Subcutaneous adipose tissue (tissue), 4 donors: ENCODE measurements around the gene MLLT6. TPM values are rescaled to one million over a fixed set of nuclear protein-coding genes. Genes with fewer than 3 reads are reported as not detected.

ENCODE experiments used
- total RNA-seq, 4 donors: library from RNA; depleted of rRNA; stranded (reverse); fragments of >200 nt; gene quantifications; one replicate each; pipeline ENCODE4 v1.1.0, GENCODE V29; 2016
- TF ChIP-seq, protein P1 (sequence below): fragments of 450-650 bp; IDR thresholded peaks from one replicate; pipeline ENCODE4 v1.5.1; 2016; ENCODE audit warnings: low read depth, mild to moderate bottlenecking, control low read depth, antibody characterized with exemption, moderate library complexity

The MLLT6 gene
- total RNA-seq, 4 donors from 2014 or later = 25.2 to 95.1 (median 37.1) TPM

DNA sequence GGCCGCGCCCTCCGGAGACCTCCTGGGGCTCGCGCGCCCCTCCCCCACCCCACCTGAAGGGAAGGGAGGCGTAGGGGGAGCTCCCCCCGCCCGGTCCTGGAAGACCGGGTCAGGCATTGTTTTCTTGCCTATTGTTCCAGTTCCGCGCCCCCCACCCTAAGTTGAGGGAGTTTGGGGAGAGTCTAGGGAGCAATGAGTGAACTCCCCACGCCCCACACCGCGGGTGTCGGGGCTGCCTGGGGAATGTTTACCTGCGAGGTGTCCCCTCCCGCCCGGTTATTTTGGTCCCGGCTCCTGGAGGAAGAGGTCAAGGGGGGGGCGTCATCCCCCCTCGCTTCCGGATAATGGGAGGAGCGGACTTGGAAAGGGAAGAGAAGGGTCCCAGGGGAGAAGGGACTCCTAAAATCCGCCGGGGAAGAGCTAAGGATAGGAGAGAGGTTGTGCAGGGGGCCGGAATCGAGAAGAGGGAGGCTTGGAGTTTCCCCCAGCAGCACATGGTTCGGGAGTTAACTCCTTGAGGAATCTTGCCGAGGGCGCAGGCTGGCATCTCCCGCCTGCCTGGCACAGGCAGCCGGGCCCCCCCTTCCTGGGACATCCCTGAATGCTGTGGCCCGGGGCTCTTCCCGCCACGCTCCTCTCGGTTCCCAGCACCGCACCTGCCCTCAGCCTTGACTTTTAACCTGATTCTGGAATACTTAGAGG, 881 bp downstream of the MLLT6 start:
- TF ChIP-seq, protein P1, sequence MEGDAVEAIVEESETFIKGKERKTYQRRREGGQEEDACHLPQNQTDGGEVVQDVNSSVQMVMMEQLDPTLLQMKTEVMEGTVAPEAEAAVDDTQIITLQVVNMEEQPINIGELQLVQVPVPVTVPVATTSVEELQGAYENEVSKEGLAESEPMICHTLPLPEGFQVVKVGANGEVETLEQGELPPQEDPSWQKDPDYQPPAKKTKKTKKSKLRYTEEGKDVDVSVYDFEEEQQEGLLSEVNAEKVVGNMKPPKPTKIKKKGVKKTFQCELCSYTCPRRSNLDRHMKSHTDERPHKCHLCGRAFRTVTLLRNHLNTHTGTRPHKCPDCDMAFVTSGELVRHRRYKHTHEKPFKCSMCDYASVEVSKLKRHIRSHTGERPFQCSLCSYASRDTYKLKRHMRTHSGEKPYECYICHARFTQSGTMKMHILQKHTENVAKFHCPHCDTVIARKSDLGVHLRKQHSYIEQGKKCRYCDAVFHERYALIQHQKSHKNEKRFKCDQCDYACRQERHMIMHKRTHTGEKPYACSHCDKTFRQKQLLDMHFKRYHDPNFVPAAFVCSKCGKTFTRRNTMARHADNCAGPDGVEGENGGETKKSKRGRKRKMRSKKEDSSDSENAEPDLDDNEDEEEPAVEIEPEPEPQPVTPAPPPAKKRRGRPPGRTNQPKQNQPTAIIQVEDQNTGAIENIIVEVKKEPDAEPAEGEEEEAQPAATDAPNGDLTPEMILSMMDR = no peak

DNA sequence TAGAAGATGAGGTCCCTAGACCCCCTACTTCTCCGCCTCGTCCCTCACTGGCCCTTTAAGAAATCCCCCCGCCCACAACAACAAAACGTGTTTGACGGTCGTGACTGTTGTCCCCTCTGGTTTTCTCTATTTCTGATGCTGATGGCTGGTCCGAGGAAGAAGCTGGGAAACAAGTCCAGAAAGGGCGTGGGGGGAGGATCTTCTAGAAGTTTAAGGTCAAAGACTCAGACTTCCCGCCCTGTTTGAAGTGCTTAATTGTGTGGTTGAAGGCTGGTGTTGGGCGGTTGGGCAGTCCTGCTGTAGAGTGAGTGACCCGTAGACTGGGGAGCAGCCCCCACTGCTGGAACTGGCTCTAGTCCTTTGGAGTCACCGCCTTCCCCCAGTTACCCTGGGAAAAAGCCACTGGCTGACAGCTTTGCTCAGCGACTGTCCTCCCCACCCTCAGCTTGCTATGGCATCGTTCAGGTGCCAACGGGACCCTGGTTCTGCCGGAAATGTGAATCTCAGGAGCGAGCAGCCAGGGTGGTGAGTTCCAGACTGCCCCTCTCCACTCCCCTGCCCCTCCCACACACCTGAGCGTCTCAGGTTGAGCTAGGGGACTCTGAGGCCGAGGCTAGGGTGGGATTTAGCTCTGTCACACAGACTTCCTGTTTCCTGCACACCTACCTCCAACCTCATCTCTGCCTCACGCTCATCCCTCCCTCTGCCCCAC, 1.6 kb downstream of the MLLT6 start:
- TF ChIP-seq, protein P1 = no peak

DNA sequence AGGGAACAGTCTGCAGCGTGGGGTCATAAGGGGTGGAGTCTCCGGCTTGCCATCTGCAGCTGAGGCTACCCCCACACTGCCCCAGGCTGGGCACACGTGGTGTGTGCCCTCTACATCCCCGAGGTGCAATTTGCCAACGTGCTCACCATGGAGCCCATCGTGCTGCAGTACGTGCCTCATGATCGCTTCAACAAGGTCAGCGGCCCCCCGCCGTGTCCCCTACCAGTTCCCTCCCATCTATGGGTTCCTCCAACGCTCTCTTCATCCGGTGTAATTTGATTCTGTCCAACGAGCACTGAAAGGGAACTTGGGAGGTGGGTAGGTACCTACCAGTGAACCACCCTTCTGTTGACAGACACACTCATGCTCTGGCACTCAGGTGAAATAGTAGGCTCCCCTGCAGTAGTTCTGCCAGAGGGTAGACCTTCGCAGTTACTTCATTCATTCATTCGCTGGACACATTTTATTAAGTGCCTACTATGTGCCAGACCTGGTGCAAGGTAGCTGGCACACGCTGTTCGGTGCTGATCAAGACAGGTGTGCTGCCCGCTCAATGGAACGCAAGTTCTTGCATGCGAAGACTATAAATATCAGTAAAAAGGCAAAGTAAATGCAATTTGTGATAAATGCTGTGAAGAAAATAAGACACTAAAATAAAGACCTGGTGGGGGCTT, 2.7 kb downstream of the MLLT6 start:
- TF ChIP-seq, protein P1 = no peak

DNA sequence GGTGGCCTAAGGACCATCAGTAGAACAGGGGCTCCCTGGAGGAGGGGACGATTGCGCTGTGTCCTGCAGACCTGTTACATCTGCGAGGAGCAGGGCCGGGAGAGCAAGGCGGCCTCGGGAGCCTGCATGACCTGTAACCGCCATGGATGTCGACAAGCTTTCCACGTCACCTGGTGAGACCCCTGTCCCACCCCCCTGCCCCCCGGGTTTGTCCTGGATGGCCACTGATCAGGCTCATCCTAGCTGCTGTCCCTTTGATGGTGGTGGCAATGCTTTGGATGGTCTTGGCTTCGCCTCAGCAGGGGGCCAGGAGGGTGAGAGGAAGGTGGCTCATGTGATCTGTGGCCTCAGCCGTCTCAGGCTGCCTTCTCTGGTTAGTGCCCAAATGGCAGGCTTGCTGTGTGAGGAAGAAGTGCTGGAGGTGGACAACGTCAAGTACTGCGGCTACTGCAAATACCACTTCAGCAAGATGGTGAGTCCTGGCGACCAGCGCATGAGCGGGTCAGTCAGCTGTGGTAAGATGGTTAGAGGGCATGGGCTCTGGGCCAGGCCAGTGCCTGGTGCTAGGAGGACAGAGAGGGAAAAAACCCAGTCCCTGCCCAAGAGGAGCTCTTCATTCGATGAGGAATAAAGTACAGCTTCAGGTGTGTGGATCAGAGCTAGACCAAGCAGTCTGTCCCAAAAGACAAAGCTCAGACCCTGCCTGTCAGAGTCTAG, 4.2 kb downstream of the MLLT6 start:
- TF ChIP-seq, protein P1 = no peak

DNA sequence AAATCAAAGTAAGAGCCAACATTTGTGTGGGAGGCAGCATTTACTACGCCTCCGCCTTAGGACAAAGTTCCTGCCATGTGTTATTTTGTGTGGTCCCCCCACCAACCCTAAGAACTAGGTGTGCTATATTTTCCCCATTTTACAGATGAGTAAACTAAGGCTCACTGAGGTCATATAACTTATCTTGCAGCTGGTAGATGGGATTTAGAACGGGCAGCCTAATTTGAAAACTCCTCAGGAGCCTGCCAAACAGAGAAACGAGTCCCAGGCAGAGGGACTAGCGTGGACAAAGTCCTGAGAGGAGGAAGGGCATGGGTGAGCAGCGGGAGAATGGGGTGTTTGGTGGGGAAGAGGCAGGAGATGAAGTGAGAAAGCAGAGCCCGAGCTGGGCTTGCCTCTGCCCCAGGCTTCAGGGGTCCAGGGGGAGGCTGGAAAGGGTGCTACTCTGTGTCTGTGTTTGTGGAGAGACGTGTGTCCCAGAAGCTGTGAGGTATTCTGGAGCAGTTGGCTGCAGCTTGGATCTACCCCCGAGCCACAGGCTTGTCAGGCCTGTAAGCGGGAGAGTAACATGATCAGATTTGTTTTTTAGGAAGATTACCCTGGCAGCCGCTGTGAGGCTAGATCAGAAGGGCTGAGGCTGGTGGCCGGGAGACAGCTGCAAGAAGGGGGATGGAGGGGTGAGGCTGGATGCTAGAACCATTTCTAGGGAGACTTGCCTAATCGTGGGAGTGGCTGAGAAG, 5.0 kb downstream of the MLLT6 start:
- TF ChIP-seq, protein P1 = no peak

DNA sequence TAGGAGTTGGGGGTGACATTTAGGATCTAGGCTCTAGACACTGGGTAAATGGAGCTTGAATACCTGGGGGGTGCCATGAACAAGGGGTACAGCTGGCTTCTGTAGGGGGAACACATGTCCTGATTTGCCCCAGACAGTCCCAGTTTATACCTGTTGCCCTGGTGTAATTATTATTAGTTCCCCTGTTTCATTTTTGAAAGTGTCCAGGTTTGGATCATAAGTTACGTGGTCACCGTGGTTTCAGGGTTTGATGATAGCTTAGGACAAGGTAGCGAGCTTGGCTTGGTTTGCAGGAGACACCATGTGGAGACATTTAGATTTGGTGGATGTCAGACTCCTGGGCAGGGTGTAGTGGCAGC, 5.5 kb downstream of the MLLT6 start:
- TF ChIP-seq, protein P1 = no peak
